Vagina (tissue), 2 donors: ENCODE measurements around the gene ECM1. TPM values are rescaled to one million over a fixed set of nuclear protein-coding genes. Genes with fewer than 3 reads are reported as not detected.
A peak's percentile ranks its signal among the peaks of the same experiment; 100 is the strongest.

ENCODE experiments used
- DNase-seq, 2 donors: peaks; one replicate each; pipeline ENCODE4 v3.0.0-alpha.2; 2017; ENCODE audit errors: extremely low spot score in 2 of 2
- H3K27ac ChIP-seq: fragments of 200-600 bp; sonication (generic); one replicate; pipeline ENCODE4 v1.5.1; 2019
- H3K27me3 ChIP-seq: fragments of 200-600 bp; sonication (generic); one replicate; pipeline ENCODE4 v1.5.1; 2019
- H3K36me3 ChIP-seq, 2 donors: fragments of 200-600 bp; sonication (generic); one replicate each; pipeline ENCODE4 v1.5.1; 2017 to 2019
- H3K4me1 ChIP-seq: fragments of 200-600 bp; sonication (generic); one replicate; pipeline ENCODE4 v1.5.1; 2019
- H3K4me3 ChIP-seq, 2 donors: fragments of 200-600 bp; sonication (generic); 1 replicate in 1 of 2; 2 replicates in 1 of 2; pipeline ENCODE4 v1.5.1; 2016 to 2019
- H3K9me3 ChIP-seq: fragments of 200-600 bp; sonication (generic); one replicate; pipeline ENCODE4 v1.5.1; 2019
- POLR2A ChIP-seq, 2 donors: fragments of 450-650 bp; IDR thresholded peaks; one replicate each; pipeline ENCODE4 v1.6.1; 2017; ENCODE audit warnings: antibody characterized with exemption in 2 of 2, mild to moderate bottlenecking in 2 of 2, moderate library complexity in 2 of 2
- POLR2AphosphoS5 ChIP-seq, 2 donors: sonication (generic); formaldehyde crosslinking; IDR thresholded peaks; one replicate each; pipeline ENCODE4 v1.9.0; 2017; ENCODE audit warnings: antibody characterized with exemption in 2 of 2, mild to moderate bottlenecking in 2 of 2, low read depth in 1 of 2; ENCODE audit not compliant: insufficient read depth in 1 of 2
- intact Hi-C: fragments of 100-400 bp; cut with DNase I; formaldehyde crosslinking; loops from one replicate; pipeline ENCODE4 v1.15.1; 2023
- total RNA-seq: library from RNA; depleted of rRNA; stranded (reverse); fragments of >200 nt; gene quantifications from one replicate; pipeline ENCODE4 v1.2.3, GENCODE V29; 2016
- TF ChIP-seq, protein P1 (sequence below), 3 experiments: fragments of 450-650 bp in 2 of 3; fragments of 200-600 bp in 1 of 3; sonication (generic) in 1 of 3; IDR thresholded peaks; one replicate each; pipeline ENCODE4 v1.5.1; 2017 to 2019; ENCODE audit warnings: antibody characterized with exemption in 3 of 3, mild to moderate bottlenecking in 2 of 3, moderate library complexity in 2 of 3

The ECM1 gene
- total RNA-seq, 1 donor from 2014 or later, result 130 TPM

DNA sequence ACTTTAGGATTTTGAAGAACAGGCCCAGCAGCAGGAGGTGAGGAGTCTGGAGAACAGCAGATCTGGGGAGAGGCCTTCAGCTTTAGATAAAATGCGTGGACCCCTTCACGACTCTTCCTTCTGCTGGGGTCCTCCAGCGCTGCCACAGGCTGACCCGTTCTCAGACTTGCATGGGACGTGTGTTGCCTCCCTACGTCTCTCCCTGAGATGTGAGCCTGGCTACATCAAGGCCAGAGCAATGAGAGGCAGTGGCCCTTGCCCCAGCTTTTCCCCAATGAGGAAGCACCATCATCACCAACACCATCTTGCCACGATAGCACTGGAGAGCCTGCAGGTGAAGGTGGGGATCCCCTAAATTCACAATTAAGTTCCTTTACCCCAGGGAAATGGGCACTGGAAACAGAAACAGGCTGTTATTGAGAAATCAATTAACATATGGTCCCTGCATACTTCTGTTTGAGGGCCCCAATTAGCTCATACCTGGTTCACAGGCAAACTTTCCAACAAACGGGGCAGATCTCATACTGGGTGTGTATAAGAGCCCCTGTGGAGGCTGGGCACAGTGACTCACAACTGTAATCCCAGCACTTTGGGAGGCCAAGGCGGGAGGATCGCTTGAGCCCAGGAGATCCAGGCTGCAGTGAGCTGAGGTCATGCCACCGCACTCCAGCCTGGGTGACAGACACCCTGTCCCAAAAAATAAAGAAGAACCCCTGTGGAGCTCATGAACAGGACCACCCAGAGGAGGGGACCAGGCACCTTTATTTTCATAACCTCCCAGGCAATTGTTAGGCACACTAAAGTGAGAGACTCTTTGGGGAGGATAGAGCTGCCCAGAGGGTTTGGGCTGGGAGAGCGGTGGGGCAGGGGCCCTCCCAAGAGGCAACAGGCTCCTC, 29.2 kb downstream of the ECM1 start:
- intact Hi-C loops, result loop anchor here (5.0 kb wide), 1 partner anchor 65 kb away; no protein-coding TSS in a partner anchor
- TF ChIP-seq POLR2A (IDR thresholded peaks at IDR 0.05) (no peak), POLR2AphosphoS5 (IDR thresholded peaks at IDR 0.05; ENCODE audit: insufficient read depth in 1 of 2, low read depth in 1 of 2) (no peak)
- TF ChIP-seq, protein P1, sequence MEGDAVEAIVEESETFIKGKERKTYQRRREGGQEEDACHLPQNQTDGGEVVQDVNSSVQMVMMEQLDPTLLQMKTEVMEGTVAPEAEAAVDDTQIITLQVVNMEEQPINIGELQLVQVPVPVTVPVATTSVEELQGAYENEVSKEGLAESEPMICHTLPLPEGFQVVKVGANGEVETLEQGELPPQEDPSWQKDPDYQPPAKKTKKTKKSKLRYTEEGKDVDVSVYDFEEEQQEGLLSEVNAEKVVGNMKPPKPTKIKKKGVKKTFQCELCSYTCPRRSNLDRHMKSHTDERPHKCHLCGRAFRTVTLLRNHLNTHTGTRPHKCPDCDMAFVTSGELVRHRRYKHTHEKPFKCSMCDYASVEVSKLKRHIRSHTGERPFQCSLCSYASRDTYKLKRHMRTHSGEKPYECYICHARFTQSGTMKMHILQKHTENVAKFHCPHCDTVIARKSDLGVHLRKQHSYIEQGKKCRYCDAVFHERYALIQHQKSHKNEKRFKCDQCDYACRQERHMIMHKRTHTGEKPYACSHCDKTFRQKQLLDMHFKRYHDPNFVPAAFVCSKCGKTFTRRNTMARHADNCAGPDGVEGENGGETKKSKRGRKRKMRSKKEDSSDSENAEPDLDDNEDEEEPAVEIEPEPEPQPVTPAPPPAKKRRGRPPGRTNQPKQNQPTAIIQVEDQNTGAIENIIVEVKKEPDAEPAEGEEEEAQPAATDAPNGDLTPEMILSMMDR (IDR thresholded peaks at IDR 0.05), result no peak
- H3K9me3 ChIP-seq, result no peaks in the 10 kb centered on the region
- no peak overlapping the region for H3K4me3 ChIP-seq
- DNase-seq, result no peak
- peak overlapping the region; percentile 71 for H3K27ac ChIP-seq
- no peaks in the 10 kb centered on the region for H3K27me3 ChIP-seq
- no peaks in the 10 kb centered on the region for H3K36me3 ChIP-seq
- H3K4me1 ChIP-seq, result peaks cover 43% of the 10 kb centered on the region

DNA sequence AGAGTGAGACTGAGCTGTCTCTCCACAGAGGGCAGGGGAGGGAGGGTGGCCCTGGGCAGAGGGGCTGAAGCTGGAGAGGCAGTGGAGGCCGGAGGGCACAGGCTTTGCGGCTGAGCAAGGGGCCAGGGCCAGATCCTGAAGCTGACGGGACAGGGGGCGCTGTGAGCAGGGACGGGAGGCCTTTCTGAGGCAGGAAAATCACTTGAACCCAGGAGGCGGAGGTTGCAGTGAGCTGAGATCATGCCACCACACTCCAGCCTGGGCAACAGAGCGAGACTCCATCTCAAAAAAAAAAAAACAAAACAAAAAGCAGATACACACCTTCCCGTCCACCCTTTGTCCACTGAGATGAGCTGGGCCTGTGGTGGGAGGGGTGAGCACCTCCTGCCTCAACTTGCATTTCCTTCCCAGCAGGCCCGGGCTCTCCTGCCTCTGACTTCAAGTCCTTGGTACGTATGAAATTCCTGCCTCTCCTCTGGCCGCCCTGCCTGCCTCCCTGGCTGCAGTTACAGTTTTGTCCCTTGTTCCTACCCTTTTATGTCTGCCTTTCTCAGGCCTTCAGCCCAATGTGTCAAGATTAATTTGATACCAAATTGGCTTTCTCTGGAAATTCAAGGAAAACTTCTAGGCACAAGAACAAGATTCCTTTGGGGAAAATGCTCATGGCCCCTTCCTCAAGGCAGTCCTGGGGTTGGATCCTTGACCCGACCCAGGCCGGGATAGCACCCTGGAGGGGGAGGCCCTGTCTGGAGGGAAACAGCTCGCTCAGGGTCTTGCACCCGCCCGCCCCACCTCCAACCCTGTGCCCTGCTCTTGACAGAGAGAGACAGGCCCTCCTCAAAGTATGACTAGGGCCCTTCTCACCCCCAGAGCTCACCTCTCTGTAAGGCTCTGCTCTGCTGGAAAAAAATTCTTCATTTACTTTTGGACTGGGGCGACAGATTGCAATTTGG, 30.1 kb downstream of the ECM1 start:
- H3K4me3 ChIP-seq, result no peak overlapping the region
- H3K27me3 ChIP-seq, result no peaks in the 10 kb centered on the region
- peaks cover 33% of the 10 kb centered on the region for H3K4me1 ChIP-seq
- DNase-seq, result no peak
- no peaks in the 10 kb centered on the region for H3K36me3 ChIP-seq
- H3K9me3 ChIP-seq, result no peaks in the 10 kb centered on the region
- peak overlapping the region; percentile 71 for H3K27ac ChIP-seq
- peak in 1 of 2 donors; percentile 29 for TF ChIP-seq POLR2AphosphoS5 (IDR thresholded peaks at IDR 0.05; ENCODE audit: insufficient read depth in 1 of 2, low read depth in 1 of 2)
- TF ChIP-seq POLR2A (IDR thresholded peaks at IDR 0.05), result no peak
- TF ChIP-seq, protein P1 (IDR thresholded peaks at IDR 0.05), result no peak
- intact Hi-C loops, result loop anchor here (5.0 kb wide), 1 partner anchor 66 kb away; no protein-coding TSS in a partner anchor

DNA sequence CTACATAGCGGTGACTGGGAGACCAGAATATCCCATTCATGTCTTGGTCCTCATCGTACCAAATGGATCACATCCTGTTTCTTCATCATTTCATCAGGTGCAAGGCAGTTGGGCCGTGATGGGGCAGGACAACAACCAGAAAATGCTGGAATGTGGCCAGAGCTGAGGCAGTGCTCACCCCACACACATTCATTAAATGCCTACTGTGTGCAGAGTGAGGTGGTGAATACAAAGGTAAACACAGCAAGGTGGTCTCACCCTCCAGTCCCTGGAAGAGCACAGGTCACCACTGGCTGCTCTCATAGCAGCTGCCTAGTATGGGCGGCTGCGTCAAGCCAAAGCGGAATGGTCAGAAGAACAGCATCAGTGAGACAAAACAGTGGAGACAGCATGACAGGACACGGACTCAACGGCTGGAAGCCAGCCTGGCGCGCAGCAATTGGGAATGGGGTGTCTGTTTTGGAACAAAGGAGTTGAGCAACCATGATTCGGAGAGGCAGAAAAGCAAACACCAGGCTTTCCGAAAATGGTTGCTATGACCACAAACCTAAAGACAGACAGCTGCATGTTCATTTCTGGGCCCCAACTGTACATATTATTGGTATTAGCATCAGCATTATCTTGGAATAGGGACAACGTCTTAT, 35.7 kb downstream of the ECM1 start:
- intact Hi-C loops, result no loop called here
- no peak for DNase-seq
- no peak overlapping the region for H3K27ac ChIP-seq

DNA sequence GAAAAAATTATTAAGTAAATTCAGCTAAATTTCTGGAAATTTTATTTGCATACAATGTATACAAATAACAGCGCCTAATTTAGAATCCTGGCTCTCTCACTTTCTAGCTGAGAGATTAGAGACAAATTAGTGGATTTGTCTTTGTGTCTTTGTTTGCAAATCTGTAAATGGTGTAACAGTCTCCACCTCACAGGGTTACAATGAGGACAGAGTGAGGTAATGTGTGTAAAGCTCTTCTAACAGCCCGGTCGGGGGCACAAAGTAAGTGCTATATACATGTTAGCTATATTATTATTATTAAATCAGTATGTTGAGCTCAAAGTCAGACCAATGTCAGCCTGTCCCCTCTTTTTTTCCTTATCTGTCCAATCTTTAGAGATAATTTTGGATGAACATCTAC, 36.3 kb downstream of the ECM1 start:
- Histone ChIP-seq H3K9me3 (no peaks in the 10 kb centered on the region), H3K27me3 (no peaks in the 10 kb centered on the region), H3K4me3 (no peak overlapping the region), H3K36me3 (no peaks in the 10 kb centered on the region), H3K27ac (no peak overlapping the region), H3K4me1 (peaks cover 3% of the 10 kb centered on the region)
- intact Hi-C loops, result no loop called here
- DNase-seq, result no peak
- TF ChIP-seq POLR2AphosphoS5 (IDR thresholded peaks at IDR 0.05; ENCODE audit: insufficient read depth in 1 of 2, low read depth in 1 of 2) (no peak), POLR2A (IDR thresholded peaks at IDR 0.05) (no peak)
- TF ChIP-seq, protein P1 (IDR thresholded peaks at IDR 0.05), result no peak

More for the DNA sequence above, 35.7 kb downstream of the ECM1 start:
- H3K27me3 ChIP-seq, result no peaks in the 10 kb centered on the region
- peaks cover 5% of the 10 kb centered on the region for H3K4me1 ChIP-seq
- no peak for TF ChIP-seq POLR2AphosphoS5 (IDR thresholded peaks at IDR 0.05; ENCODE audit: insufficient read depth in 1 of 2, low read depth in 1 of 2)
- TF ChIP-seq, protein P1 (IDR thresholded peaks at IDR 0.05), result no peak
- no peak for TF ChIP-seq POLR2A (IDR thresholded peaks at IDR 0.05)
- no peak overlapping the region for H3K4me3 ChIP-seq
- no peaks in the 10 kb centered on the region for H3K36me3 ChIP-seq
- no peaks in the 10 kb centered on the region for H3K9me3 ChIP-seq
